WERI-Rb-1 (cell line): ENCODE data around the gene TNFRSF12A.

Source experiments
- DNase-seq: peaks from one replicate; pipeline ENCODE4 v3.0.0-alpha.2; 2020
- H3K27ac ChIP-seq: fragments of 250-450 bp; sonication (Bioruptor Pico); 2 replicates; pipeline ENCODE4 v1.5.1; 2020; ENCODE audit warnings: mild to moderate bottlenecking, moderate library complexity
- H3K27me3 ChIP-seq: fragments of 250-450 bp; sonication (Bioruptor Pico); 2 replicates; pipeline ENCODE4 v1.5.1; 2021; ENCODE audit warnings: mild to moderate bottlenecking, low read depth, moderate library complexity; ENCODE audit not compliant: insufficient read depth, severe bottlenecking
- H3K36me3 ChIP-seq: fragments of 250-450 bp; sonication (Bioruptor Pico); 2 replicates; pipeline ENCODE4 v1.5.1; 2020; ENCODE audit warnings: mild to moderate bottlenecking, moderate library complexity
- H3K4me3 ChIP-seq: 2 replicates; pipeline ENCODE4 v1.5.1; 2011; ENCODE audit warnings: low read depth, mild to moderate bottlenecking, control low read depth, low read length
- H3K9me3 ChIP-seq: fragments of 250-450 bp; sonication (Bioruptor Pico); 2 replicates; pipeline ENCODE4 v1.5.1; 2021; ENCODE audit warnings: mild to moderate bottlenecking, moderate library complexity; ENCODE audit not compliant: severe bottlenecking
- TF ChIP-seq, protein P1 (sequence below): IDR thresholded peaks from 2 replicates; pipeline ENCODE4 v1.5.1; 2011; ENCODE audit warnings: low read depth, mild to moderate bottlenecking, control low read depth, inconsistent platforms, low read length

The TNFRSF12A gene

GRCh38 chr16:3014971-3015370 lies 5.2 kb upstream of the TNFRSF12A start:
- no peak overlapping the region for H3K4me3 ChIP-seq
- no peaks in the 10 kb centered on the region for H3K9me3 ChIP-seq
- no peak overlapping the region for H3K27ac ChIP-seq
- no peaks in the 10 kb centered on the region for H3K36me3 ChIP-seq
- no peaks in the 10 kb centered on the region for H3K27me3 ChIP-seq
- DNase-seq = no peak
- TF ChIP-seq, protein P1, sequence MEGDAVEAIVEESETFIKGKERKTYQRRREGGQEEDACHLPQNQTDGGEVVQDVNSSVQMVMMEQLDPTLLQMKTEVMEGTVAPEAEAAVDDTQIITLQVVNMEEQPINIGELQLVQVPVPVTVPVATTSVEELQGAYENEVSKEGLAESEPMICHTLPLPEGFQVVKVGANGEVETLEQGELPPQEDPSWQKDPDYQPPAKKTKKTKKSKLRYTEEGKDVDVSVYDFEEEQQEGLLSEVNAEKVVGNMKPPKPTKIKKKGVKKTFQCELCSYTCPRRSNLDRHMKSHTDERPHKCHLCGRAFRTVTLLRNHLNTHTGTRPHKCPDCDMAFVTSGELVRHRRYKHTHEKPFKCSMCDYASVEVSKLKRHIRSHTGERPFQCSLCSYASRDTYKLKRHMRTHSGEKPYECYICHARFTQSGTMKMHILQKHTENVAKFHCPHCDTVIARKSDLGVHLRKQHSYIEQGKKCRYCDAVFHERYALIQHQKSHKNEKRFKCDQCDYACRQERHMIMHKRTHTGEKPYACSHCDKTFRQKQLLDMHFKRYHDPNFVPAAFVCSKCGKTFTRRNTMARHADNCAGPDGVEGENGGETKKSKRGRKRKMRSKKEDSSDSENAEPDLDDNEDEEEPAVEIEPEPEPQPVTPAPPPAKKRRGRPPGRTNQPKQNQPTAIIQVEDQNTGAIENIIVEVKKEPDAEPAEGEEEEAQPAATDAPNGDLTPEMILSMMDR = no peak

- Histone ChIP-seq H3K36me3 (no peaks in the 10 kb centered on the region), H3K4me3 (no peak overlapping the region), H3K9me3 (no peaks in the 10 kb centered on the region), H3K27ac (no peak overlapping the region), H3K27me3 (no peaks in the 10 kb centered on the region)
- no peak for DNase-seq
- TF ChIP-seq, protein P1 = no peak
These were observed 4.2 kb upstream of the TNFRSF12A start for GRCh38 chr16:3015865-3016521.

DNA sequence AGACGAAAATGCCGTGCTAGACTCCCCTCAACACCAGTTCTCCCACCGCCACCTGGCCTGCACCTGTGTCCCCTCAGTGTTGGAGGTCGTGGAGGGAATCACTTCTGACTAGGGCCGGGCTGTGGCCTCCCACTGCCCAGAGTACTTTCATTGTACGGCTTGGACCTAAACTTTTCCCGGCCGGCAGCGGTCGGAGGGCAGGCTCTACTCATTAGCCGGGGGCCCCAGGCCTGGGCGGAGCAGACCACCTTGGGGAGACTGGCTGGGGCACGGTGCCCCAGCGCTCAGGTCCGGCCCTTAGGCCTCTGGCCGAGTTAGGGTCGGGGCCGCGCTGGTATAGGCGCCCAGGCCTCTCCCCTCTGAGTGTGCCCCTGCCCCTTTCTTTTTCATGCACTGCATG lies 2.8 kb upstream of the TNFRSF12A start:
- Histone ChIP-seq H3K27ac (no peak overlapping the region), H3K9me3 (no peaks in the 10 kb centered on the region), H3K27me3 (no peaks in the 10 kb centered on the region), H3K36me3 (peaks cover 4% of the 10 kb centered on the region; the same call in 1 of the 2 replicates), H3K4me3 (no peak overlapping the region)
- DNase-seq = no peak
- TF ChIP-seq, protein P1 = no peak

DNA sequence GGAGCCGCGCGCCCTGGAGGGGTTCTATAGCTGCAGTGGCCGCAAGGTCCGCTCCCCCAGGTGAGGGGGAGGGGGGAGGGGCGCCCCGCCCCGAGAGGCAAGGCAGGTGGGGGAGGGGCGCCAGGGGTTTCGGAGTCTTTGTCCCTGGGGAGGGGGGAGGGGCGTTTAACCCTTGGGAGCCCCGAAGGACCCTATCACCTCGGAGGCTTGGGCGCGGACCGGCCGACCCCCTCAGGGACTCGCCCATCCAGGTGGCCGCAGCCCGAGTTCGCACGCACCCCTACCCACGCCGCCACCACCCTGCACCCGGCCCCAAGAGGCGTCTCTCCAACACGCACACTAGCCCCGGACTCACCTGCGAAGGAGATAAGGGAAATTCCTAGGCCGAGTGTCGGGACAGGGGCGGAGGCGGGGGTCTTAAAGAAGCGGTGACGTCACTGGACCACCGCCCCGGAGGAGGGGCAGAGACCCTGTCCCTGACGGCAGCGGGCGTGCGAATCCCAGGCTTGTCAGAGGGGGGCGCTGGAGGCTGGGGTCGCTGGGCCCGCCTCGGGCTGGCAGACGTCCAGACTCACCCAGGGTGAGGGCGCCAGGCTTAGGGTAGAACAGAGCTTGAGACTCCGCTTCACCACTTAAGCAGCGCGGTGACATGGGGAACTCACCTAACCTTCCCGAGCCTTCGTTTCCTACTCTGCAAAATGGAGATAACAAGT lies 2.2 kb upstream of the TNFRSF12A start, which contains the start of gene CLDN6:
CLDN6 (minus strand) TSS at position 390 of the 713 bp plus-strand sequence. CDS start 2,162 bp downstream, outside the sequence.
- TF ChIP-seq, protein P1 = peak; percentile 37; the same call in 1 of the 2 replicates
- Histone ChIP-seq H3K4me3 (no peak within 1 kb of the TSS), H3K36me3 (peaks cover 8% of the 10 kb centered on the region), H3K27me3 (no peaks in the 10 kb centered on the region), H3K27ac (no peak within 1 kb of the TSS), H3K9me3 (no peaks in the 10 kb centered on the region)
- DNase-seq = no peak

DNA sequence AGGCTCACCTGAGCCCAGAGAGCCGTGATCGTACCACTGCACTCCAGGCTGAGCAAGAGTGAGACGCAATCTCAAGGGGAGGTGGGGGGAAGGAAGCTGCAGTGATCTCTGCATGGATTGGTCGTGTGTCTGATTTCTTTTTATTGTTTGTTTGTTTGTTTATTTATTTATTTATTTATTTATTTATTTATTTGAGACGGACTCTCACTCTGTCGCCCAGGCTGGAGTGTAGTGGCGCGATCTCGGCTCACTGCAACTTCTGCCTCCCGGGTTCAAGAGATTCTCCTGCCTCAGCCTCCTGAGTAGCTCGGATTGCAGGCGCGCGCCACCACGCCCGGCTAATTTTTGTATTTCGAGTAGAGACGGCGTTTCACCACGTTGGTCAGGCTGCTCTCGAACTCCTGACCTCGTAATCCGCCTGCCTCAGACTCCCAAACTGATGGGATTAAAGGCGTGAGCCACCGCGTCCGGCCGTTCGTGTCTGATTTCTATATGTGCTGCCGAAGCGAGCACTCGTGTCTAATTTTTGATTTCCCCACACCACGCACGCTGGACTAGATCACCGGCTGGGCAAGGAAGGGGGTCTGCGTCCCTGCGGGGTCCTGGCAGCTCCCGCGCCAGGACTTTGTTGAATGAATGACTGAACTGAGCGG lies 448 bp upstream of the TNFRSF12A start:
- Histone ChIP-seq H3K36me3 (peaks cover 8% of the 10 kb centered on the region), H3K4me3 (peak overlapping the region; percentile 57), H3K9me3 (no peaks in the 10 kb centered on the region), H3K27ac (peak overlapping the region; percentile 65), H3K27me3 (no peaks in the 10 kb centered on the region)
- DNase-seq = no peak
- TF ChIP-seq, protein P1 = no peak
